Liver (tissue), 9 donors: ENCODE measurements around the gene CLIP4. TPM values are rescaled to one million over a fixed set of nuclear protein-coding genes. Genes with fewer than 3 reads are reported as not detected.

Source experiments
- DNase-seq: peaks from one replicate; pipeline ENCODE4 v3.0.0-alpha.2; 2017; ENCODE audit warnings: low spot score
- H3K27ac ChIP-seq, 2 donors: one replicate each; pipeline ENCODE4 v1.7.0; 2013; ENCODE audit warnings: inconsistent platforms in 2 of 2, low read length in 2 of 2, control low read depth in 1 of 2, low read depth in 1 of 2, mild to moderate bottlenecking in 1 of 2
- H3K27me3 ChIP-seq, 4 donors: one replicate each; pipeline versions ENCODE4 v1.6.1 to v1.7.0; 2013; ENCODE audit warnings: low read length in 3 of 4, inconsistent platforms in 1 of 4, mild to moderate bottlenecking in 1 of 4, moderate library complexity in 1 of 4; ENCODE audit not compliant: control insufficient read depth in 4 of 4, insufficient read depth in 4 of 4
- H3K36me3 ChIP-seq, 4 donors: one replicate each; pipeline versions ENCODE4 v1.6.1 to v1.7.0; 2013; ENCODE audit warnings: low read length in 3 of 4, mild to moderate bottlenecking in 3 of 4, low read depth in 1 of 4, moderate library complexity in 1 of 4; ENCODE audit not compliant: control insufficient read depth in 4 of 4, insufficient read depth in 3 of 4
- H3K4me1 ChIP-seq, 4 donors: one replicate each; pipeline versions ENCODE4 v1.6.1 to v1.7.0; 2013; ENCODE audit warnings: low read length in 3 of 4, mild to moderate bottlenecking in 3 of 4, moderate library complexity in 1 of 4; ENCODE audit not compliant: control insufficient read depth in 4 of 4, insufficient read depth in 4 of 4
- H3K4me3 ChIP-seq, 3 donors: one replicate each; pipeline versions ENCODE4 v1.6.1 to v1.7.0; 2013; ENCODE audit warnings: low read length in 3 of 3, control low read depth in 1 of 3, low read depth in 1 of 3, mild to moderate bottlenecking in 1 of 3
- H3K9ac ChIP-seq, 2 donors: one replicate each; pipeline ENCODE4 v1.7.0; 2013; ENCODE audit warnings: low read length in 2 of 2, mild to moderate bottlenecking in 2 of 2, moderate library complexity in 2 of 2, control low read depth in 1 of 2, low read depth in 1 of 2
- H3K9me3 ChIP-seq, 4 donors: one replicate each; pipeline versions ENCODE4 v1.6.1 to v1.7.0; 2013; ENCODE audit warnings: low read length in 3 of 4; ENCODE audit not compliant: control insufficient read depth in 4 of 4
- ATF3 ChIP-seq: IDR thresholded peaks from 2 replicates; pipeline ENCODE4 v1.6.1; 2016; ENCODE audit warnings: antibody characterized with exemption
- CTCF ChIP-seq: fragments of 150-350 bp; IDR thresholded peaks from 2 replicates; pipeline ENCODE4 v1.5.1; 2017; ENCODE audit warnings: improper control_type of control experiment, low read depth, low read length; ENCODE audit not compliant: missing input control
- FOXA1 ChIP-seq: IDR thresholded peaks from 2 replicates; pipeline ENCODE4 v1.6.1; 2016; ENCODE audit warnings: antibody characterized with exemption
- FOXA2 ChIP-seq: IDR thresholded peaks from 2 replicates; pipeline ENCODE4 v1.6.1; 2016; ENCODE audit warnings: antibody characterized with exemption
- HNF4G ChIP-seq: IDR thresholded peaks from 2 replicates; pipeline ENCODE4 v1.6.1; 2016; ENCODE audit warnings: antibody characterized with exemption
- MAX ChIP-seq: IDR thresholded peaks from 2 replicates; pipeline ENCODE4 v1.6.1; 2016; ENCODE audit warnings: antibody characterized with exemption
- NR2F2 ChIP-seq: IDR thresholded peaks from 2 replicates; pipeline ENCODE4 v1.6.1; 2016; ENCODE audit warnings: antibody characterized with exemption
- RAD21 ChIP-seq, 2 donors: IDR thresholded peaks; 2 replicates each; pipeline ENCODE4 v1.6.1; 2016; ENCODE audit warnings: antibody characterized with exemption in 2 of 2, mild to moderate bottlenecking in 2 of 2
- REST ChIP-seq: IDR thresholded peaks from 2 replicates; pipeline ENCODE4 v1.6.1; 2016; ENCODE audit warnings: antibody characterized with exemption, mild to moderate bottlenecking
- RXRA ChIP-seq, 2 donors: IDR thresholded peaks; 2 replicates each; pipeline ENCODE4 v1.6.1; 2017 to 2018; ENCODE audit warnings: antibody characterized with exemption in 2 of 2, mild to moderate bottlenecking in 1 of 2
- SP1 ChIP-seq: IDR thresholded peaks from 2 replicates; pipeline ENCODE4 v1.6.1; 2018; ENCODE audit warnings: antibody characterized with exemption, mild to moderate bottlenecking
- TAF1 ChIP-seq: conservative IDR thresholded peaks from 2 replicates; pipeline ENCODE4 v1.6.1; 2016; ENCODE audit warnings: antibody characterized with exemption, mild to moderate bottlenecking
- YY1 ChIP-seq: IDR thresholded peaks from 2 replicates; pipeline ENCODE4 v1.6.1; 2016; ENCODE audit warnings: antibody characterized with exemption, mild to moderate bottlenecking
- ZBTB33 ChIP-seq: IDR thresholded peaks from 2 replicates; pipeline ENCODE4 v1.6.1; 2016; ENCODE audit warnings: antibody characterized with exemption
- WGBS: extraction: QIAGEN DNeasy Blood & Tissue Kit; methylation state at CpG from one replicate; pipeline ENCODE4 v1.1.7; 2013; 5-methylcytosine and 5-hydroxymethylcytosine counted together
- polyA plus RNA-seq, 2 donors: library from polyadenylated mRNA; stranded (reverse) in 1 of 2; unstranded in 1 of 2; fragments of 200-250 nt in 1 of 2; fragments of >200 nt in 1 of 2; fragmentation: Nextera tagmentation in 1 of 2; extraction: Ambion mirVana in 1 of 2; gene quantifications; one replicate each; pipeline versions ENCODE4 v1.2.1 to v1.2.3, GENCODE V29; 2013 to 2015
- total RNA-seq, 2 donors: library from RNA; depleted of rRNA; stranded (reverse); fragments of >200 nt; gene quantifications; one replicate each; pipeline ENCODE4 v1.2.3, GENCODE V29; 2014
- donor health status: healthy.
- donor health status: healthy.
- donor health status: healthy.
- donor health status: healthy.
- donor health status: healthy.

Gene CLIP4
- total and polyA plus RNA-seq, 4 donors: 1.3 to 6.7 (median 3.2) TPM

- Histone ChIP-seq H3K27ac (no peak overlapping the region), H3K27me3 (peaks cover 0 to 2% (median under 1%) of the 10 kb centered on the region in 4 donors), H3K9ac (no peak overlapping the region), H3K36me3 (no peaks in the 10 kb centered on the region), H3K4me1 (no peaks in the 10 kb centered on the region), H3K9me3 (no peaks in the 10 kb centered on the region), H3K4me3 (no peak overlapping the region)
- TF ChIP-seq ZBTB33 (no peak), SP1 (no peak), RXRA (IDR thresholded peaks at IDR 0.05) (no peak), YY1 (no peak), HNF4G (no peak), MAX (no peak), CTCF (no peak), TAF1 (no peak), REST (no peak), FOXA2 (no peak), RAD21 (IDR thresholded peaks at IDR 0.05) (no peak)
- DNase-seq: no peak
- 76% methylated on average over 6 of the region's 6 CpGs for WGBS
Observed at GRCh38 chr2:29218071-29218470, 102.9 kb downstream of the CLIP4 start.

- no peak for TF ChIP-seq REST
- TF ChIP-seq MAX: no peak
- TF ChIP-seq ATF3: no peak
- no peak for TF ChIP-seq YY1
- no peak for TF ChIP-seq RAD21 (IDR thresholded peaks at IDR 0.05)
- TF ChIP-seq NR2F2: no peak
- TF ChIP-seq FOXA1: no peak
- no peaks in the 10 kb centered on the region for H3K4me1 ChIP-seq
- H3K36me3 ChIP-seq: no peaks in the 10 kb centered on the region
- DNase-seq: no peak
- no peak overlapping the region for H3K27ac ChIP-seq
- H3K4me3 ChIP-seq: no peak overlapping the region
- no peak overlapping the region for H3K9ac ChIP-seq
- no peaks in the 10 kb centered on the region for H3K9me3 ChIP-seq
- H3K27me3 ChIP-seq: peaks cover 0 to 2% (median under 1%) of the 10 kb centered on the region in 4 donors
- 79% methylated on average over 4 of the region's 4 CpGs for WGBS
Observed at GRCh38 chr2:29218550-29219125, 103.4 kb downstream of the CLIP4 start.
